Lower lobe of right lung (tissue), 2 donors: Measurements from ENCODE around the gene MON1A. TPM values are rescaled to one million over a fixed set of nuclear protein-coding genes. Genes with fewer than 3 reads are reported as not detected.
A peak's percentile ranks its signal among the peaks of the same experiment; 100 is the strongest.

ENCODE experiments used
- ATAC-seq, 2 donors: fragments of 200-7000 bp; cut with Tn5 transposase; one replicate each; pipeline ENCODE4 v1.9.1; 2020 to 2022; ENCODE audit warnings: mild to moderate bottlenecking in 2 of 2, moderate library complexity in 2 of 2
- DNase-seq: peaks from one replicate; pipeline ENCODE4 v3.0.0-alpha.2; 2020
- H3K27ac ChIP-seq: fragments of 200-600 bp; one replicate; pipeline ENCODE4 v1.8.0; 2022
- H3K27me3 ChIP-seq: fragments of 200-600 bp; one replicate; pipeline ENCODE4 v1.8.0; 2022; ENCODE audit warnings: low read depth
- H3K36me3 ChIP-seq: fragments of 200-600 bp; one replicate; pipeline ENCODE4 v1.8.0; 2022; ENCODE audit warnings: mild to moderate bottlenecking
- H3K4me1 ChIP-seq: fragments of 200-600 bp; one replicate; pipeline ENCODE4 v1.8.0; 2022
- H3K4me3 ChIP-seq: fragments of 200-600 bp; one replicate; pipeline ENCODE4 v1.8.0; 2022; ENCODE audit warnings: mild to moderate bottlenecking
- H3K9me3 ChIP-seq: fragments of 200-600 bp; one replicate; pipeline ENCODE4 v1.8.0; 2022
- CTCF ChIP-seq: fragments of 200-600 bp; IDR thresholded peaks from one replicate; pipeline ENCODE4 v1.8.0; 2022; ENCODE audit warnings: antibody characterized with exemption, mild to moderate bottlenecking
- intact Hi-C: fragments of 100-400 bp; cut with DNase I; formaldehyde crosslinking; loops from one replicate; pipeline ENCODE4 v1.11.0; 2022
- long read RNA-seq: library from polyadenylated mRNA; unstranded; transcript quantifications from one replicate; pipeline ENCODE4 v2.0.0, GENCODE V29; 2021
- total RNA-seq: library from RNA; stranded (reverse); fragmentation: NEBNext Ultra II Directional; extraction: Animal tissue kit (Norgen Biotek cat#: 25700); gene quantifications from one replicate; pipeline ENCODE4 v1.2.1, GENCODE V29; 2021
- donor health status: DM: no; HTN: yes; CAD: no; lungs with severe emphysema.

The MON1A gene
- 9.7 TPM for total RNA-seq
- long read RNA-seq, transcript MON1A-201 (6 exons, 2,370 nt), result major isoform, 24 of 33 reads
- long read RNA-seq, partial matches to known transcripts, result 1 of 33 reads
- long read RNA-seq, other reads (novel, unspliced or antisense), result 4 of 33 reads

GRCh38 chr3:49929291-49930167, at the start of gene MON1A:
MON1A (minus strand) TSS chr3:49929811; CDS start chr3:49913346, 16,465 bp downstream.
- ATAC-seq (peak; percentile 99), DNase-seq (peak; percentile 97)
- H3K4me1 ChIP-seq, result peaks cover 25% of the 10 kb centered on the region
- H3K4me3 ChIP-seq, result peak within 1 kb of the TSS; percentile 88
- H3K36me3 ChIP-seq, result no peaks in the 10 kb centered on the region
- intact Hi-C loops, result no loop called here
- peak; percentile 41 for TF ChIP-seq CTCF
- H3K9me3 ChIP-seq, result no peaks in the 10 kb centered on the region
- H3K27me3 ChIP-seq, result no peaks in the 10 kb centered on the region
- H3K27ac ChIP-seq, result peak within 1 kb of the TSS; percentile 85

GRCh38 chr3:49976942-49977341, 47.3 kb upstream of the MON1A start:
- peaks cover 78% of the 10 kb centered on the region for H3K36me3 ChIP-seq
- no peak for ATAC-seq
- no peak overlapping the region for H3K4me3 ChIP-seq
- H3K4me1 ChIP-seq, result no peaks in the 10 kb centered on the region
- intact Hi-C loops, result no loop called here
- no peak overlapping the region for H3K27ac ChIP-seq
- no peaks in the 10 kb centered on the region for H3K27me3 ChIP-seq
- no peaks in the 10 kb centered on the region for H3K9me3 ChIP-seq
- no peak for DNase-seq
- TF ChIP-seq CTCF, result no peak

- DNase-seq (no peak), ATAC-seq (peak in 1 of 2 donors; percentile 23)
- no peak overlapping the region for H3K4me3 ChIP-seq
- TF ChIP-seq CTCF, result no peak
- H3K4me1 ChIP-seq, result peaks cover 3% of the 10 kb centered on the region
- H3K9me3 ChIP-seq, result no peaks in the 10 kb centered on the region
- H3K27me3 ChIP-seq, result no peaks in the 10 kb centered on the region
- peaks cover 49% of the 10 kb centered on the region for H3K36me3 ChIP-seq
- intact Hi-C loops, result no loop called here
- no peak overlapping the region for H3K27ac ChIP-seq
Observed at GRCh38 chr3:49972656-49973055, 43.0 kb upstream of the MON1A start.

GRCh38 chr3:49968346-49968745, 38.7 kb upstream of the MON1A start:
- no peak overlapping the region for H3K4me3 ChIP-seq
- no peak overlapping the region for H3K27ac ChIP-seq
- DNase-seq (no peak), ATAC-seq (no peak)
- TF ChIP-seq CTCF, result no peak
- H3K27me3 ChIP-seq, result no peaks in the 10 kb centered on the region
- intact Hi-C loops, result no loop called here
- peaks cover 34% of the 10 kb centered on the region for H3K36me3 ChIP-seq
- H3K9me3 ChIP-seq, result no peaks in the 10 kb centered on the region
- peaks cover 11% of the 10 kb centered on the region for H3K4me1 ChIP-seq

- intact Hi-C loops, result no loop called here
- Histone ChIP-seq H3K27me3 (no peaks in the 10 kb centered on the region), H3K9me3 (no peaks in the 10 kb centered on the region), H3K36me3 (peaks cover 34% of the 10 kb centered on the region), H3K4me1 (peaks cover 11% of the 10 kb centered on the region), H3K27ac (no peak overlapping the region), H3K4me3 (no peak overlapping the region)
- no peak for DNase-seq
- TF ChIP-seq CTCF, result no peak
- no peak for ATAC-seq
Observed at GRCh38 chr3:49967291-49967690, 37.7 kb upstream of the MON1A start.
